ENCODE measurements around the gene SAE1.

GRCh38 chr19:47240556-47240955 lies 109.9 kb downstream of the SAE1 start:
- TF ChIP-seq CTCF (IDR thresholded peaks at IDR 0.05) (no peak), POLR2A (IDR thresholded peaks at IDR 0.05) (no peak)

Measured in heart left ventricle (tissue), 13 donors.